ENCODE measurements around the gene CHIC2.

GRCh38 chr4:54058171-54058570 lies 6.2 kb downstream of the CHIC2 start:
- TF ChIP-seq, protein P1, sequence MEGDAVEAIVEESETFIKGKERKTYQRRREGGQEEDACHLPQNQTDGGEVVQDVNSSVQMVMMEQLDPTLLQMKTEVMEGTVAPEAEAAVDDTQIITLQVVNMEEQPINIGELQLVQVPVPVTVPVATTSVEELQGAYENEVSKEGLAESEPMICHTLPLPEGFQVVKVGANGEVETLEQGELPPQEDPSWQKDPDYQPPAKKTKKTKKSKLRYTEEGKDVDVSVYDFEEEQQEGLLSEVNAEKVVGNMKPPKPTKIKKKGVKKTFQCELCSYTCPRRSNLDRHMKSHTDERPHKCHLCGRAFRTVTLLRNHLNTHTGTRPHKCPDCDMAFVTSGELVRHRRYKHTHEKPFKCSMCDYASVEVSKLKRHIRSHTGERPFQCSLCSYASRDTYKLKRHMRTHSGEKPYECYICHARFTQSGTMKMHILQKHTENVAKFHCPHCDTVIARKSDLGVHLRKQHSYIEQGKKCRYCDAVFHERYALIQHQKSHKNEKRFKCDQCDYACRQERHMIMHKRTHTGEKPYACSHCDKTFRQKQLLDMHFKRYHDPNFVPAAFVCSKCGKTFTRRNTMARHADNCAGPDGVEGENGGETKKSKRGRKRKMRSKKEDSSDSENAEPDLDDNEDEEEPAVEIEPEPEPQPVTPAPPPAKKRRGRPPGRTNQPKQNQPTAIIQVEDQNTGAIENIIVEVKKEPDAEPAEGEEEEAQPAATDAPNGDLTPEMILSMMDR (conservative IDR thresholded peaks at IDR 0.05) = no peak
- TF ChIP-seq ZFX (IDR thresholded peaks at IDR 0.05) = no peak

Data from C4-2B (cell line).